Smooth muscle cell (in vitro differentiated cells): ENCODE measurements around the gene STK39. TPM values are rescaled to one million over a fixed set of nuclear protein-coding genes. Genes with fewer than 3 reads are reported as not detected.

Experiments used
- DNase-seq: peaks from one replicate; lab custom pipeline; 2025; ENCODE audit not compliant: unreplicated experiment; lab: John Stamatoyannopoulos, UW
- H2AFZ ChIP-seq: fragments of 200-600 bp; sonication (generic); 2 replicates; pipeline ENCODE4 v1.6.0; 2016; ENCODE audit warnings: antibody characterized with exemption, low read depth, mild to moderate bottlenecking
- H3F3A ChIP-seq: fragments of 200-600 bp; sonication (generic); 2 replicates; pipeline ENCODE4 v1.6.0; 2017; ENCODE audit warnings: antibody characterized with exemption, low read depth
- H3K27ac ChIP-seq: fragments of 200-600 bp; sonication (generic); 2 replicates; pipeline ENCODE4 v1.5.1; 2016; ENCODE audit warnings: low read depth, mild to moderate bottlenecking
- H3K27me3 ChIP-seq: fragments of 200-600 bp; sonication (generic); 2 replicates; pipeline ENCODE4 v1.6.1; 2016; ENCODE audit warnings: low read depth, mild to moderate bottlenecking
- H3K36me3 ChIP-seq: fragments of 200-600 bp; sonication (generic); 2 replicates; pipeline ENCODE4 v1.5.1; 2016; ENCODE audit warnings: low read depth
- H3K4me1 ChIP-seq: fragments of 200-600 bp; sonication (generic); 2 replicates; pipeline ENCODE4 v1.5.1; 2016; ENCODE audit warnings: low read depth
- H3K4me2 ChIP-seq: fragments of 200-600 bp; sonication (generic); 2 replicates; pipeline ENCODE4 v1.6.0; 2016; ENCODE audit warnings: mild to moderate bottlenecking
- H3K4me3 ChIP-seq: fragments of 200-600 bp; sonication (generic); 2 replicates; pipeline ENCODE4 v1.5.1; 2016; ENCODE audit warnings: mild to moderate bottlenecking
- H3K79me2 ChIP-seq: fragments of 200-600 bp; sonication (generic); 2 replicates; pipeline ENCODE4 v1.6.0; 2016; ENCODE audit warnings: low read depth, mild to moderate bottlenecking
- H3K9ac ChIP-seq: fragments of 200-600 bp; sonication (generic); 2 replicates; pipeline ENCODE4 v1.6.0; 2016; ENCODE audit warnings: low read depth
- H3K9me3 ChIP-seq: fragments of 200-600 bp; sonication (generic); replicated peaks from 2 replicates; pipeline ENCODE4 v1.5.1; 2016; ENCODE audit warnings: low read depth
- H4K20me1 ChIP-seq: fragments of 200-600 bp; sonication (generic); 2 replicates; pipeline ENCODE4 v1.6.0; 2016; ENCODE audit warnings: low read depth
- CTCF ChIP-seq: fragments of 200-600 bp; sonication (generic); IDR thresholded peaks from 2 replicates; pipeline ENCODE4 v1.5.1; 2017; ENCODE audit warnings: borderline replicate concordance, mild to moderate bottlenecking, antibody characterized with exemption; ENCODE audit not compliant: insufficient read depth, poor library complexity, severe bottlenecking
- WGBS: methylation state at CpG from one replicate; pipeline ENCODE4 v1.1.7; 2016; ENCODE audit warnings: low lambda C conversion rate; 5-methylcytosine and 5-hydroxymethylcytosine counted together
- polyA plus RNA-seq: library from polyadenylated mRNA; unstranded; fragments of >200 nt; fragmentation: Nextera tagmentation; extraction: Ambion mirVana; gene quantifications from 2 replicates; pipeline ENCODE4 v1.2.1, GENCODE V29; 2016
- total RNA-seq: library from RNA; depleted of rRNA; stranded (reverse); fragments of >200 nt; gene quantifications from 2 replicates; pipeline ENCODE4 v1.2.3, GENCODE V29; 2014

The STK39 gene
- total and polyA plus RNA-seq, 2 experiments from 2014 or later = 21.1 to 37.8 TPM

- peak overlapping the region; percentile 35 for H3K27ac ChIP-seq
- H3F3A ChIP-seq = no peaks in the 10 kb centered on the region
- no peak overlapping the region for H2AFZ ChIP-seq
- 76% methylated on average over 3 of the region's 3 CpGs for WGBS
- peaks cover 8% of the 10 kb centered on the region for H3K36me3 ChIP-seq
- no peak for DNase-seq
- no peak for TF ChIP-seq CTCF
- no peaks in the 10 kb centered on the region for H3K9me3 ChIP-seq
- H3K4me2 ChIP-seq = peak overlapping the region; percentile 30
- no peaks in the 10 kb centered on the region for H3K4me1 ChIP-seq
- H3K79me2 ChIP-seq = no peaks in the 10 kb centered on the region
- no peak overlapping the region for H3K4me3 ChIP-seq
- H3K27me3 ChIP-seq = no peaks in the 10 kb centered on the region
- H4K20me1 ChIP-seq = peaks cover 16% of the 10 kb centered on the region
- no peak overlapping the region for H3K9ac ChIP-seq
These were observed 186.2 kb downstream of the STK39 start for GRCh38 chr2:168060986-168061750.

- no peak for TF ChIP-seq CTCF
- peaks cover 22% of the 10 kb centered on the region for H4K20me1 ChIP-seq
- H3K9me3 ChIP-seq = no peaks in the 10 kb centered on the region
- H3K36me3 ChIP-seq = peaks cover 8% of the 10 kb centered on the region
- no peaks in the 10 kb centered on the region for H3K27me3 ChIP-seq
- H2AFZ ChIP-seq = no peak overlapping the region
- H3F3A ChIP-seq = no peaks in the 10 kb centered on the region
- H3K27ac ChIP-seq = no peak overlapping the region
- no peak overlapping the region for H3K9ac ChIP-seq
- no peaks in the 10 kb centered on the region for H3K79me2 ChIP-seq
- WGBS = 94% methylated on average over 2 of the region's 2 CpGs
- no peak overlapping the region for H3K4me3 ChIP-seq
- DNase-seq = no peak
- H3K4me1 ChIP-seq = no peaks in the 10 kb centered on the region
- no peak overlapping the region for H3K4me2 ChIP-seq
These were observed 187.6 kb downstream of the STK39 start for GRCh38 chr2:168059758-168060157.

- H3K4me2 ChIP-seq = no peak overlapping the region
- H4K20me1 ChIP-seq = peaks cover 22% of the 10 kb centered on the region
- H3K9ac ChIP-seq = no peak overlapping the region
- no peaks in the 10 kb centered on the region for H3K27me3 ChIP-seq
- peaks cover 8% of the 10 kb centered on the region for H3K36me3 ChIP-seq
- TF ChIP-seq CTCF = no peak
- no peak overlapping the region for H3K27ac ChIP-seq
- no peak for DNase-seq
- no peak overlapping the region for H3K4me3 ChIP-seq
- H2AFZ ChIP-seq = no peak overlapping the region
- H3F3A ChIP-seq = no peaks in the 10 kb centered on the region
- 98% methylated on average over 3 of the region's 3 CpGs for whole genome bisulfite sequencing
- no peaks in the 10 kb centered on the region for H3K79me2 ChIP-seq
- H3K9me3 ChIP-seq = no peaks in the 10 kb centered on the region
- no peaks in the 10 kb centered on the region for H3K4me1 ChIP-seq
These were observed 188.7 kb downstream of the STK39 start for GRCh38 chr2:168058675-168059074.
